H9 (cell line): Measurements from ENCODE around the gene EPHB2. TPM values are rescaled to one million over a fixed set of nuclear protein-coding genes. Genes with fewer than 3 reads are reported as not detected.

Experiments
- DNase-seq: peaks from one replicate; pipeline ENCODE4 v3.0.0-alpha.2; 2017
- H2AFZ ChIP-seq: one replicate; pipeline ENCODE4 v1.6.1; 2013; ENCODE audit warnings: mild to moderate bottlenecking, low read length, control low read depth, moderate library complexity
- H2AK5ac ChIP-seq: 2 replicates; pipeline ENCODE4 v1.6.1; 2013; ENCODE audit warnings: low read length, control low read depth, mixed read lengths; ENCODE audit not compliant: insufficient read length
- H2BK120ac ChIP-seq: one replicate; pipeline ENCODE4 v1.6.1; 2013; ENCODE audit warnings: low read depth, mild to moderate bottlenecking, low read length, control low read depth, inconsistent platforms; ENCODE audit not compliant: poor library complexity, severe bottlenecking
- H2BK12ac ChIP-seq: 2 replicates; pipeline ENCODE4 v1.6.1; 2013; ENCODE audit warnings: low read length, control low read depth, mixed read lengths, low read depth; ENCODE audit not compliant: insufficient read length
- H2BK15ac ChIP-seq: 2 replicates; pipeline ENCODE4 v1.6.1; 2013; ENCODE audit warnings: low read depth, low read length, control low read depth
- H2BK20ac ChIP-seq: one replicate; pipeline ENCODE4 v1.6.1; 2013; ENCODE audit warnings: low read depth, mild to moderate bottlenecking, low read length, control low read depth, inconsistent platforms; ENCODE audit not compliant: poor library complexity, severe bottlenecking
- H2BK5ac ChIP-seq: 2 replicates; pipeline ENCODE4 v1.6.1; 2013; ENCODE audit warnings: low read length, control low read depth, mixed read lengths; ENCODE audit not compliant: insufficient read length
- H3K14ac ChIP-seq: 2 replicates; pipeline ENCODE4 v1.6.1; 2013; ENCODE audit warnings: low read length, control low read depth; ENCODE audit not compliant: insufficient read depth
- H3K18ac ChIP-seq: 2 replicates; pipeline ENCODE4 v1.6.1; 2013; ENCODE audit warnings: low read depth, mild to moderate bottlenecking, mixed read lengths, low read length, control low read depth; ENCODE audit not compliant: insufficient read length
- H3K23ac ChIP-seq: 2 replicates; pipeline ENCODE4 v1.6.1; 2013; ENCODE audit warnings: low read length, control low read depth, mixed read lengths, low read depth; ENCODE audit not compliant: insufficient read length
- H3K23me2 ChIP-seq: 2 replicates; pipeline ENCODE4 v1.6.1; 2013; ENCODE audit warnings: low read depth, mild to moderate bottlenecking, mixed read lengths, low read length, control low read depth; ENCODE audit not compliant: insufficient read length, poor library complexity, severe bottlenecking
- H3K27ac ChIP-seq: 2 replicates; pipeline ENCODE4 v1.5.1; 2013; ENCODE audit warnings: low read length, control low read depth, mixed read lengths, low read depth; ENCODE audit not compliant: insufficient read length
- H3K27me3 ChIP-seq: 2 replicates; pipeline ENCODE4 v1.6.1; 2013; ENCODE audit warnings: low read length, control low read depth, inconsistent platforms; ENCODE audit not compliant: insufficient read depth
- H3K4ac ChIP-seq: 2 replicates; pipeline ENCODE4 v1.6.1; 2013; ENCODE audit warnings: low read depth, mild to moderate bottlenecking, control low read depth, inconsistent platforms, low read length, moderate library complexity
- H3K4me1 ChIP-seq: 2 replicates; pipeline ENCODE4 v1.6.1; 2013; ENCODE audit warnings: low read length, control low read depth, inconsistent platforms; ENCODE audit not compliant: insufficient read depth
- H3K4me2 ChIP-seq: 2 replicates; pipeline ENCODE4 v1.6.1; 2013; ENCODE audit warnings: low read length, control low read depth, mixed read lengths; ENCODE audit not compliant: insufficient read length, insufficient read depth
- H3K56ac ChIP-seq: 2 replicates; pipeline ENCODE4 v1.6.1; 2013; ENCODE audit warnings: low read depth, mild to moderate bottlenecking, mixed read lengths, low read length, control low read depth; ENCODE audit not compliant: insufficient read length
- H3K79me1 ChIP-seq: 2 replicates; pipeline ENCODE4 v1.6.1; 2013; ENCODE audit warnings: low read depth, mild to moderate bottlenecking, moderate library complexity, low read length, control low read depth, inconsistent platforms; ENCODE audit not compliant: insufficient read depth, poor library complexity, severe bottlenecking
- H3K79me2 ChIP-seq: 2 replicates; pipeline ENCODE4 v1.6.1; 2013; ENCODE audit warnings: low read length, control low read depth, inconsistent platforms; ENCODE audit not compliant: insufficient read depth
- H3K9ac ChIP-seq: 2 replicates; pipeline ENCODE4 v1.6.1; 2013; ENCODE audit warnings: low read length, control low read depth, mixed read lengths; ENCODE audit not compliant: insufficient read length; ENCODE audit errors: extremely low read depth
- H3K9me3 ChIP-seq: one replicate; pipeline ENCODE4 v1.6.1; 2013; ENCODE audit warnings: low read depth, low read length, inconsistent platforms; ENCODE audit not compliant: control insufficient read depth
- H3T11ph ChIP-seq: one replicate; pipeline ENCODE4 v1.6.1; 2013; ENCODE audit warnings: mild to moderate bottlenecking, low read length, control low read depth, inconsistent platforms
- H4K20me1 ChIP-seq: one replicate; pipeline ENCODE4 v1.6.1; 2013; ENCODE audit not compliant: control insufficient read depth, insufficient read length, insufficient read depth
- H4K5ac ChIP-seq: 2 replicates; pipeline ENCODE4 v1.6.1; 2013; ENCODE audit warnings: low read depth, mild to moderate bottlenecking, mixed read lengths, low read length, control low read depth; ENCODE audit not compliant: insufficient read length
- H4K8ac ChIP-seq: replicated peaks from 2 replicates; pipeline ENCODE4 v1.6.1; 2013; ENCODE audit warnings: low read length, control low read depth, mixed read lengths, low read depth; ENCODE audit not compliant: insufficient read length
- H4K91ac ChIP-seq: 2 replicates; pipeline ENCODE4 v1.6.1; 2013; ENCODE audit warnings: low read depth, mild to moderate bottlenecking, moderate library complexity, mixed read lengths, low read length, control low read depth; ENCODE audit not compliant: insufficient read length
- H3K27ac Mint-ChIP-seq, 3 experiments: 2 replicates in 2 of 3; 3 replicates in 1 of 3; pipeline ENCODE4 v1.8.0; 2020 to 2021; ENCODE audit warnings: mixed read lengths in 3 of 3, mild to moderate bottlenecking in 1 of 3, moderate library complexity in 1 of 3
- H3K27me3 Mint-ChIP-seq: 2 replicates; pipeline ENCODE4 v1.8.0; 2021; ENCODE audit warnings: low read depth, mild to moderate bottlenecking, moderate library complexity, mixed read lengths
- H3K36me3 Mint-ChIP-seq, 3 experiments: 2 replicates in 2 of 3; 3 replicates in 1 of 3; pipeline ENCODE4 v1.8.0; 2020 to 2021; ENCODE audit warnings: low read depth in 3 of 3, mixed read lengths in 3 of 3; ENCODE audit not compliant: insufficient read depth in 1 of 3
- H3K4me1 Mint-ChIP-seq, 2 experiments: 2 replicates each; pipeline ENCODE4 v1.8.0; 2020; ENCODE audit warnings: mixed read lengths in 2 of 2
- H3K4me3 Mint-ChIP-seq, 2 experiments: 2 replicates in 1 of 2; 3 replicates in 1 of 2; pipeline ENCODE4 v1.8.0; 2020 to 2021; ENCODE audit warnings: mild to moderate bottlenecking in 2 of 2, mixed read lengths in 2 of 2, moderate library complexity in 1 of 2
- H3K9me3 Mint-ChIP-seq, 2 experiments: 2 replicates in 1 of 2; 3 replicates in 1 of 2; pipeline ENCODE4 v1.8.0; 2020; ENCODE audit warnings: mild to moderate bottlenecking in 2 of 2, mixed read lengths in 2 of 2, moderate library complexity in 1 of 2
- WGBS: extraction: QIAGEN DNeasy Blood & Tissue Kit; methylation state at CpG from one replicate; pipeline ENCODE4 v1.1.7; 2013; ENCODE audit warnings: missing lambda C conversion rate, low lambda C conversion rate, mixed read lengths; ENCODE audit not compliant: insufficient read length; ENCODE audit errors: extremely low coverage; 5-methylcytosine and 5-hydroxymethylcytosine counted together
- total RNA-seq: library from RNA; stranded (reverse); gene quantifications from 2 replicates; pipeline ENCODE4 v1.2.1, GENCODE V29; 2021
- TF ChIP-seq, protein P1 (sequence below): fragments of 200-600 bp; sonication (generic); conservative IDR thresholded peaks from 3 replicates; pipeline ENCODE4 v1.8.0; 2021; ENCODE audit warnings: antibody characterized with exemption, mild to moderate bottlenecking

The EPHB2 gene
- total RNA-seq, 1 experiment from 2014 or later, result 9.5 TPM

DNA sequence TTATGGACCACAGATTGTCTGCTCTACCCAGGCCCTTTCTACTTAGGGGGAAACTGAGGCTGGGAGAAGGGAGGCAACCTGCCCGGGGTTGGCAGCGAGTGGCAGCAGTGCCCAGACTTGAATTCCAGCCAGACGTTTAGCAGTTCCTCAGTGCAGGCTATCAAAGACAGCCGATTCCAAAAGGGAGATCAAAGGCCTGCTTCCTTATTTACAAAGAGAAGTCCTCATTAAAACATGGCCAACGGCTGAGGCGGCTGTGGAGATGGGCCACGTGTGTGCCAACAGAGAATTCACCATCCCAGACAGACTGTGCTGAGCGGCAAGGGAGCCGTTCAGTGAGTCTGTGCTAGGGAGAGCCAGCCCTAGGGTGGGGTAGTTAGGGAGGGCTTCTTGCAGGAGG is 29.9 kb upstream of the EPHB2 start:
- no peak overlapping the region for H2AFZ ChIP-seq
- no peak overlapping the region for H3K56ac ChIP-seq
- peaks cover 9% of the 10 kb centered on the region for H3K27me3 Mint-ChIP-seq

More for the DNA sequence above, 29.9 kb upstream of the EPHB2 start:
- Histone ChIP-seq H2BK15ac (no peak overlapping the region), H3K79me2 (no peaks in the 10 kb centered on the region), H3K4ac (no peak overlapping the region), H3K27me3 (no peaks in the 10 kb centered on the region), H4K20me1 (no peaks in the 10 kb centered on the region), H3K9ac (no peak overlapping the region), H2BK12ac (no peak overlapping the region), H3K23me2 (no peaks in the 10 kb centered on the region), H3K18ac (no peak overlapping the region), H2AK5ac (no peak overlapping the region), H3K14ac (no peak overlapping the region), H4K5ac (no peak overlapping the region), H3K79me1 (no peaks in the 10 kb centered on the region), H4K91ac (no peak overlapping the region), H3K4me1 (peaks cover 7% of the 10 kb centered on the region; the same call in 1 of the 2 replicates), H4K8ac (no peak overlapping the region), H3K9me3 (no peaks in the 10 kb centered on the region), H2BK120ac (no peak overlapping the region), H2BK5ac (no peak overlapping the region), H3K23ac (no peak overlapping the region), H3K27ac (no peak overlapping the region), H2BK20ac (no peak overlapping the region), H3T11ph (no peak overlapping the region), H3K4me2 (no peak overlapping the region)
- no peak overlapping the region for H3K4me3 Mint-ChIP-seq
- H3K4me1 Mint-ChIP-seq, result peaks cover 2 to 5% of the 10 kb centered on the region in 2 experiments
- H3K27ac Mint-ChIP-seq, result no peak overlapping the region; a peak in 1 of 7 replicates
- no peaks in the 10 kb centered on the region for H3K36me3 Mint-ChIP-seq
- TF ChIP-seq, protein P1, sequence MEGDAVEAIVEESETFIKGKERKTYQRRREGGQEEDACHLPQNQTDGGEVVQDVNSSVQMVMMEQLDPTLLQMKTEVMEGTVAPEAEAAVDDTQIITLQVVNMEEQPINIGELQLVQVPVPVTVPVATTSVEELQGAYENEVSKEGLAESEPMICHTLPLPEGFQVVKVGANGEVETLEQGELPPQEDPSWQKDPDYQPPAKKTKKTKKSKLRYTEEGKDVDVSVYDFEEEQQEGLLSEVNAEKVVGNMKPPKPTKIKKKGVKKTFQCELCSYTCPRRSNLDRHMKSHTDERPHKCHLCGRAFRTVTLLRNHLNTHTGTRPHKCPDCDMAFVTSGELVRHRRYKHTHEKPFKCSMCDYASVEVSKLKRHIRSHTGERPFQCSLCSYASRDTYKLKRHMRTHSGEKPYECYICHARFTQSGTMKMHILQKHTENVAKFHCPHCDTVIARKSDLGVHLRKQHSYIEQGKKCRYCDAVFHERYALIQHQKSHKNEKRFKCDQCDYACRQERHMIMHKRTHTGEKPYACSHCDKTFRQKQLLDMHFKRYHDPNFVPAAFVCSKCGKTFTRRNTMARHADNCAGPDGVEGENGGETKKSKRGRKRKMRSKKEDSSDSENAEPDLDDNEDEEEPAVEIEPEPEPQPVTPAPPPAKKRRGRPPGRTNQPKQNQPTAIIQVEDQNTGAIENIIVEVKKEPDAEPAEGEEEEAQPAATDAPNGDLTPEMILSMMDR, result no peak
- no CpG with 5 or more reads among the region's 9 CpGs for WGBS
- H3K9me3 Mint-ChIP-seq, result no peaks in the 10 kb centered on the region
- no peak for DNase-seq
